ENCODE data around the gene CRTC2.

Gene CRTC2

DNA sequence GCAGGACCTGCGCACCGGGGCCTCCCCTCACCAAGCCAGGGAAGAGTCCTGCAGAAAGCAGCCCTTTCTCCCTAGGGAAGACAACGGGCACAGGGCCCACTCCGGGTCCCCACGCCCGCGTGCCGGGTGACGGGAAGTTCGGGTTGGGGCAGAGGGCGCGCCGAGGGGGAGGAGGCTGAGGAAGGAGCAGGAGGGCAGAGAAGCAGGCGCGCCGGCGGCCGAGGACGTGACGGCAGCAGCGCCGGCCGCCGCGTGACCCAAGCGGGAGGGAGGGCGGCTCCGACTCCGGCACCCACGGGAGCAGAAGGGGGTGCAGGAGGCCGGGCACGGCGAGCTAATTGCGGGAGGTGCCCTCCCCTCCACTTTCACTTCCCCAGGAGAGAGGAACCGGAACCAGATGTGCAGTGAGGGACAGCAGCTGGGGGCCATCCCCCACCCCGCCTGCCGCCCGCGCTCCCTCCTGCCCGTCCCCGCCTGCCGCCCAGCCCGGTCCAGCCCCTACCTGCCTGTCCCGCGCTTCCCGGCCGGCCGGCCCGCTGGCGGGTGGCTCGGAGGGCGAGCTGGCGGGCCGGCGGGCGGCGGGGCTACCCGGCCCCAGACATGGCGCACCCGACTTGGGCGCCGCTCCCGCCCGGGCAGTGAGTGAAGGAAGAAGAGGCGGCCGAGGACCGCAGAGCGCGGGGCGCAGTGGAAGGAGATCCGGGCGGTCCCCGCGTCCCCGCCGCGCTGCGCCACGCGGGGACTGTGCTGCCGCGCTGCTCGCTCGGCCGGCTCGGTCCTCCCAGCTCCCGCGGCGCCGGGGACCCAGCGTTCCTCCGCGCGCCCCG, 12.4 kb downstream of the CRTC2 start:
- no peak for DNase-seq (ENCODE audit: low read depth)
- TF ChIP-seq, protein P1, sequence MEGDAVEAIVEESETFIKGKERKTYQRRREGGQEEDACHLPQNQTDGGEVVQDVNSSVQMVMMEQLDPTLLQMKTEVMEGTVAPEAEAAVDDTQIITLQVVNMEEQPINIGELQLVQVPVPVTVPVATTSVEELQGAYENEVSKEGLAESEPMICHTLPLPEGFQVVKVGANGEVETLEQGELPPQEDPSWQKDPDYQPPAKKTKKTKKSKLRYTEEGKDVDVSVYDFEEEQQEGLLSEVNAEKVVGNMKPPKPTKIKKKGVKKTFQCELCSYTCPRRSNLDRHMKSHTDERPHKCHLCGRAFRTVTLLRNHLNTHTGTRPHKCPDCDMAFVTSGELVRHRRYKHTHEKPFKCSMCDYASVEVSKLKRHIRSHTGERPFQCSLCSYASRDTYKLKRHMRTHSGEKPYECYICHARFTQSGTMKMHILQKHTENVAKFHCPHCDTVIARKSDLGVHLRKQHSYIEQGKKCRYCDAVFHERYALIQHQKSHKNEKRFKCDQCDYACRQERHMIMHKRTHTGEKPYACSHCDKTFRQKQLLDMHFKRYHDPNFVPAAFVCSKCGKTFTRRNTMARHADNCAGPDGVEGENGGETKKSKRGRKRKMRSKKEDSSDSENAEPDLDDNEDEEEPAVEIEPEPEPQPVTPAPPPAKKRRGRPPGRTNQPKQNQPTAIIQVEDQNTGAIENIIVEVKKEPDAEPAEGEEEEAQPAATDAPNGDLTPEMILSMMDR (IDR thresholded peaks at IDR 0.05; ENCODE audit: control insufficient read depth, extremely low read depth, insufficient read depth) = no peak
- H3K4me3 ChIP-seq (ENCODE audit: low read depth, low read length) = peak overlapping the region; percentile 80

DNA sequence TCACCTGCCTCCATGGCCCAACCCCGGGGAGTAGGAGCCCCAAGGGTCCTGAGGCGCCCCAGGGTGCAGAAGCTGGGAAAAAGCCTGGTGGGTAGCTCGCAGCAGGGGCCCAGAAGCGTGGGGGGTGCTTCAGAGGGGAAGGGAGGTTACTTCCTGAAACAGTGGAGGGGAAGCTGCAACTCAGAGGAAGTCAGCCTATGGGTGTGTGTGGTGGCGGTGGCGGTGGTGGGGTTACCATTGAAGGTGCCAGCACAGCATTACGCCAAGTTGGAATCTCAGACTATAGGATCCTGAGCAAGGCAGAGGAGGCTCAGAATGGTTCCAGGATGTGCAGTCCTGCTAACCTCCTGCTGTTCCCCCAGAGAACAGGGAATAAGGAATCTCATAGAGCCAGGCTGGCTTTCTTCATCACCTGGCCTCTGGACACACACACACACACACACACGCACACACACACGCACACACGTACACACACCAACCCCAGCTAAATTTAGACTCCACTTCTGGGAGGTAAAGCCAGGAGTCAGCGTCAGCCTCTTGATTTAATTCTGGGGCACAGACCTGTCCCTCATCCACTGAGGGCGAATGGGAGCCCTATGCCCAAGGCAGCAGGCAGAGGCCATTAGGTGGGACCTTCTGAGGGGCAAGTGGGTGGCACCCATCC, 13.1 kb downstream of the CRTC2 start:
- TF ChIP-seq, protein P1 (IDR thresholded peaks at IDR 0.05; ENCODE audit: control insufficient read depth, extremely low read depth, insufficient read depth) = no peak
- no peak for DNase-seq (ENCODE audit: low read depth)
- peak overlapping the region; percentile 80 for H3K4me3 ChIP-seq (ENCODE audit: low read depth, low read length)

DNA sequence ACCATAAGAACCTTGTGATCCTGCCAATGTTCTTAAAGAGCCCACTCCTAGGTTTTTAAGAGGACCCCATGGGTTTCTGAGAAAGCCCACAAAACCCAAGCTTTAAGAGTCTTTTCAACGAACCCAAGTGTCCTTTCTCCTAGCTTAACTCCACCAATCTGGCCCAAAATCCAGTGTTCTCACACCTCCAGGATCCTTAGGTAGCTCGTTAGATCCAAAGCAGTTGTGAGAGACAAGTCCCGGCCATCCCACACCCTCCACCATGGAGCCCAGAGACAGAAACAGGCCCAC, 13.6 kb downstream of the CRTC2 start:
- peak overlapping the region; percentile 80 for H3K4me3 ChIP-seq (ENCODE audit: low read depth, low read length)
- TF ChIP-seq, protein P1 (IDR thresholded peaks at IDR 0.05; ENCODE audit: control insufficient read depth, extremely low read depth, insufficient read depth) = no peak
- DNase-seq (ENCODE audit: low read depth) = no peak

DNA sequence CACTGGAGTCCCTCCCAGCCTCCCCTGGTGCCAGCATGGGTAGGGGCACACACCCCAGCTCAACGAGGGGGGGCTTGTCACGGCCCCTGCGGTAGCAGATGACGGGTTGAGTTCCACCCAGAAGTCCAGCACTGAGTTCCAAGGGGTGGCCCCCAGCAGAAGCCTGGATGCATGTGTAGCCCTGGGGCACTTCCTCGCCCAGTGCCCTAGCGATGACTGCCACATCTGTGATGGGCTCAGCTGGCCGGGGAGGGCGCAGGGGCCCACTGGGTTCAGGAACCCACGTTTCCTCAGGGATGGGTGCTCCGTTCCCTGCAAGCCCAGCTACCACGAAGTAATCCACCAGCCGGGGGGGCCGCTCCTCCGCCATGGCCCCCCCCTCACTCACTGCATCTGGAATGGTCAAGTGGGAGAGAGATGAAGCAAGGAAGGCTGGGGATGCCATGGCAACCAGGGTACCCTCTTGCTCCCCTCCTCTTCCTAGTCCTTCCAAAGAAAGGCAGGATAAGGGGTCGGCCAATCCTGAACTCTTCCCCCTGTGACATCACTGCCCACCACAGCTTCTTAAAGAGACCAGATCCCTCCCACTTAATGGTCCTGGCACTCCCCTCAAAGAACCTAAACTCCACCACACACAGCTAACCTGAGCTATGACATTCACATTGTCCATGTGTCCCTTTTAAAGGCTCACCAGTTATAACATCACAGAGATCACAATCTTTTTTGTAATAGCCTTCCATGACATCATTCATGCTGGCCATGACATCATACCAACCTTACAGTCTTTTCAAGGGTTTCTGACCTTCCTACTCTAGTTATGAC, 14.2 kb downstream of the CRTC2 start:
- H3K4me3 ChIP-seq (ENCODE audit: low read depth, low read length) = no peak overlapping the region
- TF ChIP-seq, protein P1 (IDR thresholded peaks at IDR 0.05; ENCODE audit: control insufficient read depth, extremely low read depth, insufficient read depth) = no peak
- no peak for DNase-seq (ENCODE audit: low read depth)

DNA sequence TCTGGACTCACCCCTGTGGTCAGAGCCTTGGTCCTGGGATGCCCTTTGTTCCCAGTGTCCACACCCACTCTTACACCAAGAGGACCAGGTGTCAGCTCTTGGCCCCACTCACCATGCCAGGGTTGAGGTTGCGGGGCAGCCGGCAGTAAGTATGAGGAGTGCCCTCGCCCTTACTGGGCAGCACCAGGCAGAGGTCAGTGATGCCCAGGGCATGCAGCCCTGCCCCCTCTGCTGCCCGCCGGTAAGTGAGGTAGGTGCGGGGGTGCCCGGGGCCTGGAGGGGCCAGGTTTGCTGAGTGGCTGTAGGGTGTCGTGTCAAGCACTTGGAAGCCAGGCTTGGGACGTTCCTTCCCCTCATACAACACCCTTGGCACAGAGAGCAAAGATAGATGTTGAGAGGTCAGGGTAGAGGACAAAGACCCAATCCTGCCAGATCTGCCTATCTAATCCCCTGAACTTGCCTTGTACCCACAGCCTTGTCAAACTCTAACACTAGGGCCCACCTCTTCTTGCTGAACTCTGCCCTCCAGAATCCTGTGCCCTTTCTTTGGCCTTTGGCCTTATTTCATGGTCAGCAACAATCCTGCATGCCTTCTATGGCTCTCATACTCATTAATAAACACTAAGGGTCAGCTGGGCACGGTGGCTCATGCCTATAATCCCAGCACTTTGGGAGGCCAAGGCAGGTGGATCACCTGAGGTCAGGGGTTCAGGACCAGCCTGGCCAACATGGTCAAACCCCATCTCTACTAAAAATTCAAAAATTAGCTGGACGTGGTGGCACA, 15.5 kb downstream of the CRTC2 start:
- no peak for DNase-seq (ENCODE audit: low read depth)
- no peak overlapping the region for H3K4me3 ChIP-seq (ENCODE audit: low read depth, low read length)
- TF ChIP-seq, protein P1 (IDR thresholded peaks at IDR 0.05; ENCODE audit: control insufficient read depth, extremely low read depth, insufficient read depth) = no peak
